Uterus (tissue), 2 donors: ENCODE data around the gene DCTN5.

Experiments
- POLR2A ChIP-seq, 2 donors: fragments of 450-650 bp; IDR thresholded peaks; one replicate each; pipeline ENCODE4 v1.6.1; 2016; ENCODE audit warnings: antibody characterized with exemption in 2 of 2, mild to moderate bottlenecking in 1 of 2, moderate library complexity in 1 of 2
- TF ChIP-seq, protein P1 (sequence below), 4 experiments: fragments of 200-600 bp in 2 of 4; fragments of 450-650 bp in 2 of 4; sonication (generic) in 2 of 4; IDR thresholded peaks; one replicate each; pipeline ENCODE4 v1.5.1; 2016 to 2019; ENCODE audit warnings: antibody characterized with exemption in 4 of 4, mild to moderate bottlenecking in 2 of 4, moderate library complexity in 1 of 4

GRCh38 chr16:23640615-23640930, 693 bp upstream of the DCTN5 start:
- TF ChIP-seq, protein P1, sequence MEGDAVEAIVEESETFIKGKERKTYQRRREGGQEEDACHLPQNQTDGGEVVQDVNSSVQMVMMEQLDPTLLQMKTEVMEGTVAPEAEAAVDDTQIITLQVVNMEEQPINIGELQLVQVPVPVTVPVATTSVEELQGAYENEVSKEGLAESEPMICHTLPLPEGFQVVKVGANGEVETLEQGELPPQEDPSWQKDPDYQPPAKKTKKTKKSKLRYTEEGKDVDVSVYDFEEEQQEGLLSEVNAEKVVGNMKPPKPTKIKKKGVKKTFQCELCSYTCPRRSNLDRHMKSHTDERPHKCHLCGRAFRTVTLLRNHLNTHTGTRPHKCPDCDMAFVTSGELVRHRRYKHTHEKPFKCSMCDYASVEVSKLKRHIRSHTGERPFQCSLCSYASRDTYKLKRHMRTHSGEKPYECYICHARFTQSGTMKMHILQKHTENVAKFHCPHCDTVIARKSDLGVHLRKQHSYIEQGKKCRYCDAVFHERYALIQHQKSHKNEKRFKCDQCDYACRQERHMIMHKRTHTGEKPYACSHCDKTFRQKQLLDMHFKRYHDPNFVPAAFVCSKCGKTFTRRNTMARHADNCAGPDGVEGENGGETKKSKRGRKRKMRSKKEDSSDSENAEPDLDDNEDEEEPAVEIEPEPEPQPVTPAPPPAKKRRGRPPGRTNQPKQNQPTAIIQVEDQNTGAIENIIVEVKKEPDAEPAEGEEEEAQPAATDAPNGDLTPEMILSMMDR (IDR thresholded peaks at IDR 0.05): no peak
- TF ChIP-seq POLR2A (IDR thresholded peaks at IDR 0.05): no peak
